GM18520 (cell line): ENCODE data around the gene SFTPD.
"Not testable (repeated sequence)": the region's sequence is repeated elsewhere in the genome, so short reads cannot be mapped to it uniquely, and the experiment has no call there.

Experiments used
- ATAC-seq: cut with Tn5 transposase; IDR thresholded peaks from one replicate; pipeline ENCODE4 v1.9.1; 2021; ENCODE audit not compliant: unreplicated experiment

Gene SFTPD

DNA sequence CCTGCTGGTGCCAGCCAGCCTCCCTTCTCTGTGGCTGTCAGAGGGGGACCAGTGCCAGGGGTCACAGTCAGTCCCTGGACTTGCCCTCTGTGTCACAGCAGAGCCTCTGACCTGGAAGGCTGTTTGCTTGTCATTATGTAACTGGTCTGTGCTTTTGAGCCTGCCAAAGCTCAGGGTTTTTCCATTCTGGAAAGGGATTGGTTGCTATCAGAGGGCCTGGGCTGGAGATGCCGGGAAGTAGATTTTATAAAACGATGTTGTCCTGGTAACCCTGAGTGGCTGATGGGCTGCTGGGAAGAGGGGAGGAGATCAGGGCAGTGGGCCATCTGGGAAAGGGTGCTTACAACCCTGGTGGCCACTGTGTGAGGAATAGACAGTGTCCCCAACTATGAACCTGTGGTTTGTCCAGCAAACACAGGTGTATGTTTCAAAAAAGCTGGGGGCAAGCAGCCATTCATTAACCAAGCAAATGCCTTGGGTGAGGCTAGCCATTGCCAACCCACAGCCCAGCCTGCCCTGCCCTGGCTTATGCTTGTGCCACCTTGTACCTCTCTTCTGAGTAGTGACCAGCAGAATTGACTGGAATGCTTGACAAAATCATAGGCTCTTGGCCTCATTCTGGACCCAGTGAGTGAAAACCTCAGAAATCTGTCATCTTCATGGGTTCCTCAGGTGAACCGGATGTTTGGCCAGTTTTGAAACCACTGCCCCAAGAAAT is 21.6 kb downstream of the SFTPD start:
- no peak for ATAC-seq

DNA sequence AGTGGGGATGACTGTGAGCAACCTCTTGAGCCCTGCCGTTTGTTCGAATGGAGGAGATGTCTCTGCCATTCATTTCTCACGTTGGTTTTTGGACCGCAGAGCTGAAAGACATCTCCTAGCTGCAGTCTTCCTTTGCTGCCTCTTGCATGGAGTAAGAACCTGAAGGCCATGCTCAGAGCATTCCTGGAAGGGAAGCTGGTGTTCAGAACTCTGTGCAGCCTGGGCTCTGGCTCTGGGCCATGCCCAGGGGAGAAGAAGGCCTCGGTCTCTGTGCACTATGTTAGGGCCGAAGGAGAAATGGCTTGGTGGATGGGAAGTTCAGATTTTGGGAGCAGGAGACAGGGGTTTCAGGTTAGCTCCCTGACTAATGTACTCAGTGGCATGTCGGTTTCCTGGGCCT is 22.9 kb downstream of the SFTPD start:
- ATAC-seq, result no peak

DNA sequence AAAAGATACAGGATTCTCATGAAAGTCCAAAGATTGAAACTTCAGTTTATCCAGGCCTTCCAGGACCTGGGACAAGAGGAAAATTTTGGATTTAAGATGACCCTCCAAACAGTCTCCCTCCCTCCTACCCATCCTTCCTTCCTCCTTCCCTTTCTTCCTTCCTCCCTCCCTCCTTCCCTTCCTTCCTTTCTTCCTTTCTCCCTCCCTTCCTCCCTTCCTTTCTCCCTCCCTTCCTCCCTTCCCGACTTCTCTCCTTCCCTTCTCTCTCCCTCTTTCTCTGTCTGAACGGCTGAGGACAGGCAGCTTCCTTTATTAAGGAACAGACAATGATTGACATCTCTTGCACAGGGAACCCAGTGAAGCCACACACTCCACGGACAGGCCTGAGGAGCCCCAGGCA is 23.3 kb downstream of the SFTPD start:
- ATAC-seq, result no peak

DNA sequence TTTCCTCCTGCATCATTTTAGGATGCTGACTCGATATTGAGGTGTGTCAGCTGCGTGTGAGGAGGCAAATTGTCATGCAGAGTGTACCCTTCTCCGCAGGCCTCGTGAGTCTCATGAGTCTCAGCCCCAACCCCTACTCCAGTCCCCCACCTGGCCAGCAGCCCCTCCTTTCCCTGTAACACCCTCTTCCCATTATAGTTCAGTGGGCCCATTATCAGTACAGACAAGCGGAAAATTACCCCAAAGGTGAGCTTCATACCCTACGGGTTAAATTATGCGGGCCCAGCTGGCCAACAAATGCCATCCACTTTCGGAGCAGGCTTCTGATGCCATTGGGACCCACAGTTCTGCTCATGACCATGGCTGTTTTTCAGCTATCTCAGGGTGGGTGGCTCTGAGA is 25.2 kb downstream of the SFTPD start:
- ATAC-seq, result no peak

DNA sequence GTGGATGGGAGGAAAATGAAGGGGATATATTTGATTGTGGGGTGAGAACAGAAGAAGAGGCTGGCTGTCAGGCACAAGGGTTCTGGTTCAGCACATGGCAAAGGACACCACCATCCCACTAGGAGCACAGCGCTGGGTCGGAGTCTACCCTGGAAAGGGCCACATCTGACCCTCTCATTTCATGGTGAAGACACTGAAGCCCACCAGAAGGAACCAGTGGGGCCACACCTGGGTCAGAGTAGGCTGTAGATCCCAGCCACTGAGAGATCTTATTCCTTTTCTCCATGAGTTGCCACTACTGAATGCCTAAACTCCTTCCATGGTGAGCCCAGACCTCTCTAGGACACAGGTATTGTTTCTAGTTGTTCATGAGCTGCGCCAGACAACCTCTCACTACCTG is 25.8 kb downstream of the SFTPD start:
- ATAC-seq, result no peak

DNA sequence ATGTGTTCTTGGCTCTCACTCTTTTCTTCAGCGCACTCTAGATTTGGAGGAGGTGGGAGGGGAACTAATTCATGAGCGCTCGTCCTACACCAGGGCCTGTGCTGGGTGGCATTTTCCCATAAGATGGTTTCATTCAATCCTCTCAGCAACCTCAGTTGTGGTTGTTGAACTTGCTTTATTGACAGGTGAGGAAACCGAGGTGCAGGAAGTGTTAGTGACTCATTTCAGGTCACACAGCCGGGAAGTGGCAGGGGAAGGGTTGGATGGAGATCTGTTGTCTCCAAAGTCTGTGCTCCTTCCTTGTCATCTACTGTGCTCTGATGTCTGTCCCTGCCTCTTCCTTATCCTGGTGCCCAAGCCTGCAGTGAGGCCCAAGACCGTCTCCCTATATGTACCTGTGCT is 26.9 kb downstream of the SFTPD start:
- ATAC-seq, result not testable (repeated sequence)

DNA sequence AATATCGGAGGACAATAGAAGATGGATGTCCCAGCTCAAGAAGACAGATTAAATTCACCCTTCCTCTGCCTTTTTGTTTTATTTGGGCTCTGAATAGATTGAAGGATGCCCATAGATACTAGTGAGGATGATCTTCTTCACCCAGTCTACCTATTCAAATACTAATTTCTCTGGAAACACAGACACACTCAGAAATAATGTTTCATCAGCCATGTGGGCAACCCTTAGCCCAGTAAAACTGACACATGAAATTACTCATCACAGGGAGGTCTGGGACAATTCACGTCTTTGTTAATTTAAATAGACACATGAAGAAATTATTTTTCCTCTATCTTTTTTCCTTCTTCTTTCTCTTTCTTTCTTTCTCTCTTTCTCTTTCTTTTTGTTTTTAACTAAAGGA is 33.1 kb downstream of the SFTPD start:
- ATAC-seq, result not testable (repeated sequence)

DNA sequence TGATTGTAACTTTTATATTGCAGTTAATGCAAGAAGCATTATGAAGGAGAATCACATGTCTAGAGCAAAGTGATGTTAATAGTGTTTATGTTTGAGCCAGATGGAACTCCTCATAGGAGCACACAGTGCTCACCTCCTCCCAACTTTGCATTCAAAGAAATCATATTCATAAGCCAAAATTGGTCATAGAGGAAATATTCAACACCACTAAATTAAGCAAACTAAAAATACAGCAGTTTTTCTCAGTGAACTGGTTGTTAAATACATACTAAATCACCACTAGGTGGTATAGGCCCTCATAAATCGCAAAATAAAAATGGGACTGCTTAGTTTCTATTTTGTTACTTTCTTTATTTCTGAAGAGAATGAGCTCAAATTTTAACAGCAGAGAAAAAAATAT is 34.4 kb downstream of the SFTPD start:
- not testable (repeated sequence) for ATAC-seq

DNA sequence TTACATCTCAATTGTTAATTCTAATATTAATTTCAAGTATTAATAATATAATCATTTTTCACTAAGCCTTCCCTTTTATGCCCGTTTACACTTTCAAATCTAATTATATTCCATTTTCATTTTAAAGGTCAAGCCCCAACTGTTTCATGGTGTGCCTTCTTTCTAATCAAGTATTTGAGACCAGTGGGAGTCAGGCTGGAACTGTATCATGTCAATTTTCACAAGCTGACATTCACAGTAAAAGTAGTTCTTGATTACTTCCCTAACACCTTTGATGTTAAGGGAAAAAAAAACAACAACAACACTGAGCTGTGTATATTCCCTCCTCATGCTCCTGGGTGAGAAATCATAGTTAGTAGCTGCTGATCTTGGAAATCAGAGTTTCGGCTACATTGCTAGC is 38.1 kb downstream of the SFTPD start:
- no peak for ATAC-seq

DNA sequence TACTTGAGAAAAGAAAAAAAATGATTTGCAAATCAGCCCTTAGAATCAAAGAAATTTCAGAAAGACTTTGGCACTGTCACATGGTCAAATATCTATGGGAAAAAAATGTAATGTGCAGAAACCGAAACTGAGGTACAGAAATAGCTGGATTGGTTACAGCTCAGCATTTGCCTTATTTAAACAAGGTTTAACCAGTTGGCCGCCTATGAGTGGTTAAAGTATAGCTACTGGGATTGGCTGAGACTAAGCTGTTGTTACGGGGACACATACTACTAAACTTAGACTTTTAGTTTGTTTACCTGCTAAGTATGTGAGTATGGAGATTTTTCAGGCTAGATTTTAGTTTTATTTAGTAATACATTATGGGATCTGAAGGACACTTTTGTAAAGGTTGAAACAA is 38.6 kb downstream of the SFTPD start:
- no peak for ATAC-seq

DNA sequence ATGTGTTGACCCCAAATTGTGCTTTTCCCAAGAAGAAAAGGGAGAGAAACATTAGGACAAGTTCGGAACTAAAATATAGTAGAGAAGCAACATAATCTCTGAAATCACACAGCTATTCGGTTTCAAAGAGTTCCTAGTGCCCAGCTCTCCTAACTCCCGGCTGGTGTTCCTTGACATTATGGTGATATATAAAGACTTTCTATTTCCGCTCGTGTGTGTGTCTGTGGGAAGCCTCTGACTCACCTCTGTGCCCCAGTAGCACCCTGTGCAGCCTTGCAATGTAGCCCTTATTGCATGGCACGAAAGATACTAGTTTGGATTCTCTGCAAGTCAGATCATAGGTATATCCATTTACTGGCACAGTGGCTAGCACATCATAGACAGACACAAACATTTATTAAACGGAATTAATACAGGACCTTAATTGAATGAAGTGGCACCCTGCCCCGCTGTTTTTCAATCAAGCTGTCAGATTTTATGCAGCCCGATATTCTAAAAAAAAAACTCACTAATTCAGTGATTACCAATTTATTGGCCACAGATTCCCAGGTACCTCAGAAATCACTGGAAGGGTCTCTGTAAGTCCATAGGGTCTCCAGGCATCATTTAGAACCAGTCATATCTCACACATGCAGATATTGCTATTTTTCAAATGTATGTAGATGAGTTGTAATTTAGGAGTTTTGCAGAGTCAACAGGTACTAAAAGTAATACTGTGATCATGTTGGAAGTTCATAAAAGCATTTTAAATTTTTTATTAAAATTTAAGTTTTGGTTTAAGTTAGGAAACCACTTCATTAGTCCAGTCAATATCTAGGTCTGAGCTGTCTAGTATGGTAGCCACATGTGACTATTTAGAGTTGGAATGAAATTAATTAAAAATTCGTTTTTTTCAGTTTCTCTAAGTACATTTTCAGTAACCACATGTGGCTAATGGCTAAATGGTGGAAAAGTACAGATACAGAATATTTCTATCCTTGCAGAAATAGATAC is 43.3 kb downstream of the SFTPD start:
- no peak for ATAC-seq

DNA sequence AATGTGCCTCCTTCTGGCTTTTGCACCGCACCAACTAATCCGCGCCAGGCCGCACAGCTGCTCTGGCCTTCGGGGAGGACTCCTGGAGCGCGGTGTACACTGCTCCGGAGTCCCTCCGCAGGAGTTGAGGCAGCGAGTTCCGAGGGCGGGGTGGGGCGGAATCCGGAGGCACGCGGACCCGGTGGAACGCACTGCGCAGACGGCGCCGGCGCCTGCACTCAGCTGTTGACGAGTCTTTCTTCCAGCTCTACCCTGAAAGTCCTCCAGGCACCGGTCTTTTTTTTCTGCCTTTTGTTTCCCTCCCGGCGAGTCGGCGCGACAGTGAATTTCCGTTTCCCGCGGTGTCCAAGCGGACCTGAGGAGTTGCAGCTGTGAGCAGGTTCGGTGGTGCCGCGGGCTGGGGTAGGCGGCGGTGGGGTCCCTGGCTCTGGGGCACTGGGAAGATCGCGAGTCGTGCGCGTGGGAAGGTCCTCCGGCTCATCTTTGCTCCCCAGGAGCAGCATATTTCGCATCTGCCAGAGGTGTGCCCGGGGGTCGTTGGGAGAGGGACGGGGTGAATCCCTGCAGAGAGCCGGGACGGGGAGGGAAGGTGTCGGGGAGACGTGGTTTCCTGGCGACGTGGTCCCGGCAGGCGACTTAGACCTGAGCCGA is 44.1 kb downstream of the SFTPD start:
- ATAC-seq, result no peak

DNA sequence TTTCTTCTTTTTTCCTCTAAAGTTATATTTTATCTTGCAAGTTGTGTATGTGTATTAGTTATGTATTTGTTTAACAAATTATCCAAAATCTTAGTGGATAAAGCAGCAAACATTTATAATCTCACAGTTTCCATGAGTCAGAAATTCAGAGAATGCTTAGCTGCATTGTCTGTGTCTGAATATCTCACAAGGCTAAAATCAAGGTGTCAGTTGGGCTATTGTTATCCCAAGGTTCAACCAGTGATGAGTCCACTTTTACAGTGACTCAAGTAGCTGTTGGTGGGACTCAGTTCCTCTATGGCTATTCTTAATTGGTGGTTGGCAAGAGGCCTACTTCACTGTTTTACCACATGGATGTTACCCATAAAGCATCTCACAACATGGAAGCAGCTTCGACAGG is 47.3 kb downstream of the SFTPD start:
- not testable (repeated sequence) for ATAC-seq

DNA sequence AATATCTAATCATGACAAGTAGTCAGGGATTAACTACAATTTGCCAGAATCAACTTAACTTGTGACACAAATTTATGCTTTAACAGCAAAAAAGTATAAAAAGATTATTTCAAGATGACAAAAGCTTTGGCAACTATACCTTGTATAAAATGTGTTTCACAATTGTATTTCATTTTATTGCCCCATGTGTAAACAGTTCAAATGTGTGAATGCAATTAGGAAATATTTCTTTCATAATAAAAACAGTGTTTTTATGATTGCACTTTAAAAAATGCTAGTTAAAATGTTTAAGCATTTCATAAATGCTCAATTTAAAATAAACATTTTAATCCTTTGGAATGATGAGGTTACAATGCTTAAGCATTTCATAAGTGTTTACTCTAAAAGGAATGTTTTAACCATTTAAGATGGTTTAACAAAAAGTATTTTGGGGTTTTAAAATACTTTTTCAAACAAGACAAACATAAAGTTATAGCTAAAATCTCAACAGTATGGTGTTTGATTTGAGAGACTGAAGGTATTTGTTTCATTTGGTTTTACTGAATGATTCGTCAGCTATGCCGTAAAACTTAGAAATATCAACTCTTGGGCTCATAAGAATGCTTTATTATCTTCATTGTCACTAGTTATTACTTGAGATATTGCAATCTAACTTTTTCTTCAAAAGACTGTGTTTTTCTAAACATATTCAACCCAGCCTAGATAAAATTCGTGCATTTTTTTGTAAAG is 50.1 kb downstream of the SFTPD start:
- no peak for ATAC-seq

DNA sequence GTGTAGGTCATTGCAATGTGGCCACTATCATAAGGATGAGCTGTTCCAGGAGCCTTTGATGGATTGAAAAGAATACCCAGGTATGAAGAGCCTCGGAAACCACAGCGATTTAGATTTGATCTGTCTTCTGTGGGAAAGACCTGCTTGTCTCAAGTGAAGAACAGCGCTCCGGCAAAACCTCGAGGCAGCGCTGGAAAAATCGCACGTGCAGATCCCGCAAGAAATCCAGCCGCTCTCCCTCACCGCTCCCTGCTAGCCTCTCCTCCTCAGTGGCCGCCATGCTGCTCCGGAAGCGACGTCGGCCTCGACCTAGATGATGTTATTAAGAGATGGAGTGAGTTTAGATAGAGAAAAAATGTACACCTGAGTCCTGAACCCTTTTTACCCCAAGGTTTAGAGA is 56.0 kb downstream of the SFTPD start:
- ATAC-seq, result not testable (repeated sequence)

DNA sequence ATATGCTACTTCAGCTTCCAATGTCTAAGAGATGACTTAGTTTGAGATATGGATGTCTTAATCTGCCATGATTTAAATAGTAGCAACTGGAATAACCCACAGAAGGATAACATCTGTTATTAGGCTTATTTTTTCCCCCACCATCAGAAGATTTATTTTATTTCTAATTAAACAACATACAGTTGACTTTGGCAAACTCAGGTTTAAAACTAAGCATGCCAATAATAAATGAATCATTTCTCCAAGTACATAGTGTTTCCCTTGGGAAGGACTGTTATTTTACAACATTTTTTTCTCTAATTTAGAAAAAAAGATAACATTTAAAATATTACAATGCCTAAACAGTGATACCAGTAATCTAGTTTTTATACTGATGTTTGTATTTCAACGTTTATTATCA is 58.4 kb downstream of the SFTPD start:
- ATAC-seq, result no peak

DNA sequence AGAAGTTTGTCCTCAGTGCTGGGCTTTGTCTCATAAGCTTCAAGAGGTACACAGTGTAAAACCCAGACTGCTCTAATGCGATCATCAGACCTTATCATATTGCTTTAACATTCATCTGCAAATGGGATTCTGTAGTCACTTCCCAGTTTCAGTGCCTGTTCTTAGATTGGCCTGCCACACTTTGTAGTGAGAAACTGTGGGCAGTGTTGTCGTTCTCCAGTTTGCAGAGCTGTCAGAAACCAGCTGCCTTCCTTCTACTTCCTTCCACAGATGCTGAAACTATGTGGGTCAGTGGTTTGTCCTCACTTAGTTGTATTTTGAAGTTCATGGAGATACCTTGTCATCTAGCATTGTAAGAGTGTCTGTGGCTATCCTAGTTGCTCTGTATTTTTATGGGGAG is 59.9 kb downstream of the SFTPD start:
- ATAC-seq, result not testable (repeated sequence)
